NCI-H187 treated with DMSO at 0.1 percent for 48 hours (cell line): ENCODE results near the gene LENEP.

Source experiments
- DNase-seq: peaks from one replicate; lab custom pipeline; 2025; lab: John Stamatoyannopoulos, UW

Gene LENEP

GRCh38 chr1:154998818-154999570 is 5.6 kb downstream of the LENEP start:
- no peak for DNase-seq

- no peak for DNase-seq
Measured at GRCh38 chr1:154999571-155000410, 6.4 kb downstream of the LENEP start.

GRCh38 chr1:155000411-155000725 is 7.0 kb downstream of the LENEP start:
- no peak for DNase-seq

- peak; percentile 83 for DNase-seq
Measured at GRCh38 chr1:155000726-155001424, 7.5 kb downstream of the LENEP start.

GRCh38 chr1:155001425-155001674 is 8.0 kb downstream of the LENEP start:
- peak; percentile 61 for DNase-seq

- DNase-seq, result peak; percentile 100
Measured at GRCh38 chr1:155001675-155002463, 8.5 kb downstream of the LENEP start.

GRCh38 chr1:155002464-155003226 is 9.3 kb downstream of the LENEP start, which contains the start of gene ZBTB7B:
ZBTB7B (plus strand) TSS chr1:155002802; CDS start chr1:155014661, 11,859 bp downstream.
- no peak for DNase-seq

- no peak for DNase-seq
Measured at GRCh38 chr1:155003227-155003765, 9.9 kb downstream of the LENEP start.

- no peak for DNase-seq
Measured at GRCh38 chr1:155003766-155004351, 10.5 kb downstream of the LENEP start.

- no peak for DNase-seq
Measured at GRCh38 chr1:155004352-155005075, 11.1 kb downstream of the LENEP start.

- DNase-seq, result no peak
Measured at GRCh38 chr1:155005076-155006011, 12.0 kb downstream of the LENEP start.

- no peak for DNase-seq
Measured at GRCh38 chr1:155006601-155007101, 13.3 kb downstream of the LENEP start.

GRCh38 chr1:155007251-155007828 is 14.0 kb downstream of the LENEP start:
- DNase-seq, result no peak

GRCh38 chr1:155008015-155008941 is 14.9 kb downstream of the LENEP start:
- DNase-seq, result no peak

- DNase-seq, result no peak
Measured at GRCh38 chr1:155009221-155009711, 15.9 kb downstream of the LENEP start.

- DNase-seq, result no peak
Measured at GRCh38 chr1:155009742-155010141, 16.4 kb downstream of the LENEP start.
